MCF 10A (cell line): ENCODE data around the gene ZAP70. TPM values are rescaled to one million over a fixed set of nuclear protein-coding genes. Genes with fewer than 3 reads are reported as not detected.

ENCODE experiments used
- BruUV-seq: library from RNA; stranded (reverse); fragments of 400-500 nt; replicated peaks from 2 replicates; lab custom pipeline; 2021; lab: Mats Ljungman, UMichigan
- CTCF ChIA-PET: fragments of 300-600 bp; sonication (Branson Sonifier 250); formaldehyde crosslinking; extraction: SDS; loops from one replicate; lab custom pipeline; 2021; ENCODE audit warnings: antibody characterized with exemption, inconsistent platforms; lab: Yijun Ruan, JAX
- POLR2A ChIA-PET: fragments of 300-600, 350-650 bp; sonication (Branson Sonifier 250); formaldehyde crosslinking; extraction: SDS; loops from one replicate; lab custom pipeline; 2020; ENCODE audit warnings: antibody characterized with exemption, inconsistent platforms; lab: Yijun Ruan, JAX
- DNase-seq: peaks from one replicate; pipeline ENCODE4 v3.0.0-alpha.2; 2018; ENCODE audit not compliant: unreplicated experiment
- H3K27ac Mint-ChIP-seq: one replicate; pipeline ENCODE4 v1.8.0; 2022; ENCODE audit warnings: mild to moderate bottlenecking, low read depth, mixed read lengths; ENCODE audit not compliant: unreplicated experiment
- H3K27me3 Mint-ChIP-seq: one replicate; pipeline ENCODE4 v1.8.0; 2022; ENCODE audit warnings: mixed read lengths; ENCODE audit not compliant: insufficient read depth, unreplicated experiment
- H3K36me3 Mint-ChIP-seq: one replicate; pipeline ENCODE4 v1.8.0; 2022; ENCODE audit warnings: mild to moderate bottlenecking, moderate library complexity, mixed read lengths; ENCODE audit not compliant: insufficient read depth, unreplicated experiment
- H3K4me1 Mint-ChIP-seq: one replicate; pipeline ENCODE4 v1.8.0; 2022; ENCODE audit warnings: mixed read lengths; ENCODE audit not compliant: insufficient read depth, unreplicated experiment
- H3K4me3 Mint-ChIP-seq: one replicate; pipeline ENCODE4 v1.8.0; 2022; ENCODE audit warnings: mild to moderate bottlenecking, moderate library complexity, mixed read lengths; ENCODE audit not compliant: unreplicated experiment
- H3K9me3 Mint-ChIP-seq: one replicate; pipeline ENCODE4 v1.8.0; 2022; ENCODE audit warnings: mixed read lengths; ENCODE audit not compliant: unreplicated experiment
- CTCF ChIP-seq: fragments of 200-600 bp; IDR thresholded peaks from one replicate; pipeline ENCODE4 v1.8.0; 2022; ENCODE audit warnings: antibody characterized with exemption, mild to moderate bottlenecking; ENCODE audit not compliant: unreplicated experiment
- intact Hi-C: fragments of 100-400 bp; cut with micrococcal nuclease; formaldehyde crosslinking; loops from 2 replicates; pipeline ENCODE4 v1.14.1; 2022
- total RNA-seq: library from RNA; stranded (reverse); gene quantifications from 2 replicates; pipeline ENCODE4 v1.2.3, GENCODE V29; 2022

Gene ZAP70
- total RNA-seq, 1 experiment from 2014 or later: not detected

DNA sequence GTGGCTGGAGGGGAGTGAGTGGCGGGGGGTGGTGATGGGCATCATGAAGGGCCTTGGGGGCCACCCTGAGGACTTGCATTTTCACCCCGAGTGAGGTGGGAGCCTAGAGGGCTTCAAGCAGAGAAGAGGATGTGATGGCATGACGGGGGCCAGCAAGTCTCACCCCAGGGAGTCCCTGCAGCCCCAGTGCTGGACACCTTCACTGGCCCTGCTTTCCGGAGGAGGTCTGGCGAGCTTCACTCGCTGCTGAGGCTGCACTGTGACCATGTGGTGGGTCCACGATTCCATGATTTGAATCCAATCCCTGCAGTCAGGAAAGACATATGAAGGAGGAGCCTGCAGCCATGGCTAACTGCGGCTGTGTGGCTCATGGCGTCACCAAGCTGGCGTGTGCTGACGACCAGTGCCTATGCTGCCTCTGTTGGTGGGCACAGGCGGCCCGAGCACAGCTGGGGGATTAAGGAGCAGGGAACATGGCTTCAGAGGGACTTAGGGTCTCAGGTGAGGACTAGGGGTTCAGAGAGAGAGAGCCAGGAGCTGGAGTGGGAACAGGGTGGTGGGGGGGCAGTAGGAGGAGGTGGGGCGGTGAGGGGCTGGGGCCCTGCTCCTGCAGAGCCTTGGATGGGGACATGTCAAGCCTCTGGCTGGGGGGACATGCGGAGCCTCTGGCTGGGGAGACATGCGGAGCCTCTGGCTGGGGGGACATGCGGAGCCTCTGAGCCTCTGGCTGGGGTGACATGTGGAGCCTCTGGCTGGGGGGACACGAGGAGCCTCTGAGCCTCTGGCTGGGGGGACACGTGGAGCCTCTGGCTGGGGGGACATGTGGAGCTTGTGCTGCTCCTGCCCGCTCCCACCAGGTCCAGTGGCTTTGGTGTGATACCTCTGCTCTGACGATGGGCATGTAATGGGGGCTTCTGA is 3.6 kb downstream of the ZAP70 start:
- no peaks in the 10 kb centered on the region for H3K4me1 Mint-ChIP-seq
- H3K9me3 Mint-ChIP-seq: no peaks in the 10 kb centered on the region
- H3K36me3 Mint-ChIP-seq: no peaks in the 10 kb centered on the region
- BruUV-seq: no TSS peak
- CTCF ChIA-PET: interaction anchor here (1.2 kb wide), 1 partner anchor 16 kb away, joined by 3 read pairs; no protein-coding TSS in a partner anchor
- TF ChIP-seq CTCF: no peak
- POLR2A ChIA-PET: no interaction called here
- H3K27me3 Mint-ChIP-seq: no peaks in the 10 kb centered on the region
- DNase-seq: no peak
- no peak overlapping the region for H3K4me3 Mint-ChIP-seq
- no peak overlapping the region for H3K27ac Mint-ChIP-seq
- intact Hi-C loops: no loop called here

DNA sequence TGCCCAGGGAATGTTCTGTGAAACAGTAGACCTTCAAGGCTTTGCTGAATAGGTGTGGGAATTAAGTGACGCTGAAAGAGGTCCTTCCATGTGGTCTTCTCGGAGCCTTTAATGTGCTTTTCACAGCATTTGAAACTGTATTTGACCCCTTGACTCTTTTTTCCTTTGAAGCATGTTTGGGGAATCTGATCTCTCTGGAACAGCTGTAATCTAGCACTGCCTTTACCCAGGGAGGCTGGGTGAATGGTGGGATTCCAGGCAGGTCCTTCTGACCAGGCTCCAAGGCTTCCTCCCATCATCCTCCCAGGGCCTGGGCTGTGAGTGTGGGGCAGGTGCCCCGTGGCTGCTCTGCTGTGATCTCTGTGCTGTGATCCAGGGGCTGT is 4.2 kb downstream of the ZAP70 start:
- POLR2A ChIA-PET: no interaction called here
- CTCF ChIA-PET: interaction anchor here (1.2 kb wide), 1 partner anchor 17 kb away, joined by 3 read pairs; no protein-coding TSS in a partner anchor
- Mint-ChIP-seq H3K4me1 (no peaks in the 10 kb centered on the region), H3K4me3 (no peak overlapping the region), H3K27ac (no peak overlapping the region), H3K27me3 (no peaks in the 10 kb centered on the region), H3K36me3 (no peaks in the 10 kb centered on the region), H3K9me3 (no peaks in the 10 kb centered on the region)
- BruUV-seq: no TSS peak
- TF ChIP-seq CTCF: no peak
- DNase-seq: no peak
- intact Hi-C loops: no loop called here

- Mint-ChIP-seq H3K27me3 (no peaks in the 10 kb centered on the region), H3K36me3 (no peaks in the 10 kb centered on the region), H3K9me3 (no peaks in the 10 kb centered on the region), H3K4me3 (no peak overlapping the region), H3K4me1 (no peaks in the 10 kb centered on the region), H3K27ac (no peak overlapping the region)
- CTCF ChIA-PET: interaction anchor here (1.2 kb wide), 1 partner anchor 18 kb away, joined by 3 read pairs; no protein-coding TSS in a partner anchor
- no TSS peak for BruUV-seq
- TF ChIP-seq CTCF: no peak
- POLR2A ChIA-PET: interaction anchor here (0.6 kb wide), 1 partner anchor 66 kb away, joined by 4 read pairs; no protein-coding TSS in a partner anchor
- intact Hi-C loops: no loop called here
- no peak for DNase-seq
Measured at GRCh38 chr2:97718051-97718882, 4.9 kb downstream of the ZAP70 start.

DNA sequence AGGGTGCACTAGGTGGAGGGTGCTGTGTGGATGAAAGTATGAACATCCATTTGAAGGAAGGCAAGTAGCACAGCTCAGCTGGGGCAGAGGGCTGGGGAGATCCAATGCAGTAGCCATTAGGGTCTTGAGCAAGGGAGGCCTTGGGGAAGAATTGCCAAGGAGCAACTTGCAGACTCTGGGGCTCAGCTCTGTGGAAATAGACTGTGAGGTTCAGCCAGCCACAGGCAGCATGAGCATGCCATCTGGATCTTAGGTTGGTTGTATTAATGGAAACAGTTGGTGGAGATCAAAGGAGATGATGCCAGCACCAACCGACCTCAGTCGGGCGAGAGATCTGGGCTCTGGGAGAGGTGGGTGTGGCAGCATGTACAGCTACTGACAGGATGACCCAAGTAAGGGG is 5.6 kb downstream of the ZAP70 start:
- intact Hi-C loops: no loop called here
- H3K9me3 Mint-ChIP-seq: no peaks in the 10 kb centered on the region
- ChIA-PET POLR2A (no interaction called here), CTCF (no interaction called here)
- H3K4me1 Mint-ChIP-seq: no peaks in the 10 kb centered on the region
- H3K27ac Mint-ChIP-seq: no peak overlapping the region
- no TSS peak for BruUV-seq
- TF ChIP-seq CTCF: no peak
- no peak overlapping the region for H3K4me3 Mint-ChIP-seq
- no peak for DNase-seq
- no peaks in the 10 kb centered on the region for H3K36me3 Mint-ChIP-seq
- H3K27me3 Mint-ChIP-seq: no peaks in the 10 kb centered on the region
